SK-N-SH (cell line): ENCODE results near the gene OXER1. TPM values are rescaled to one million over a fixed set of nuclear protein-coding genes. Genes with fewer than 3 reads are reported as not detected.

Experiments used
- CTCF ChIA-PET: fragments of 300-600, 350-600 bp; formaldehyde crosslinking; extraction: SDS; loops from one replicate; lab custom pipeline; 2021; lab: Yijun Ruan, JAX
- POLR2A ChIA-PET: fragments of 350-600 bp; sonication (Branson Sonifier 250); formaldehyde crosslinking; extraction: SDS; loops from one replicate; lab custom pipeline; 2020; ENCODE audit warnings: antibody characterized with exemption, inconsistent platforms; lab: Yijun Ruan, JAX
- DNase-seq: peaks from one replicate; pipeline ENCODE4 v3.0.0; 2012
- H2AFZ ChIP-seq: fragments of 200-600 bp; sonication (generic); 2 replicates; pipeline ENCODE4 v1.8.1; 2016; ENCODE audit warnings: antibody characterized with exemption, mild to moderate bottlenecking, low read depth
- H3F3A ChIP-seq: fragments of 200-600 bp; sonication (generic); replicated peaks from 2 replicates; pipeline ENCODE3; 2016; ENCODE audit warnings: antibody characterized with exemption, mild to moderate bottlenecking; ENCODE audit not compliant: insufficient read depth
- H3K27ac ChIP-seq, 2 experiments: fragments of 200-500 bp in 1 of 2; fragments of 200-600 bp in 1 of 2; sonication (Bioruptor generic) in 1 of 2; sonication (generic), shearing (Covaris generic) in 1 of 2; 2 replicates each; pipeline versions ENCODE4 v1.5.1 to v1.6.1; 2014 to 2016; ENCODE audit warnings: low read depth in 2 of 2, inconsistent platforms in 1 of 2, low read length in 1 of 2, mild to moderate bottlenecking in 1 of 2, mixed read lengths in 1 of 2
- H3K27me3 ChIP-seq: fragments of 200-600 bp; sonication (generic), shearing (Covaris generic); 2 replicates; pipeline ENCODE4 v1.6.1; 2016; ENCODE audit warnings: mixed run types; ENCODE audit not compliant: insufficient read depth
- H3K36me3 ChIP-seq, 2 experiments: fragments of 200-500 bp in 1 of 2; fragments of 200-600 bp in 1 of 2; sonication (Bioruptor generic) in 1 of 2; sonication (generic) in 1 of 2; replicated peaks in 1 of 2; 2 replicates each; pipeline versions ENCODE3 to v1.5.1; 2014 to 2016; ENCODE audit warnings: low read length in 1 of 2, mild to moderate bottlenecking in 1 of 2; ENCODE audit not compliant: insufficient read depth in 2 of 2, control insufficient read depth in 1 of 2
- H3K4me1 ChIP-seq, 2 experiments: fragments of 200-500 bp in 1 of 2; fragments of 200-600 bp in 1 of 2; sonication (Bioruptor generic) in 1 of 2; sonication (generic), shearing (Covaris generic) in 1 of 2; 2 replicates each; pipeline versions ENCODE4 v1.5.1 to v1.6.1; 2014 to 2016; ENCODE audit warnings: low read depth in 1 of 2, low read length in 1 of 2, mixed run types in 1 of 2; ENCODE audit not compliant: insufficient read depth in 2 of 2, control insufficient read depth in 1 of 2
- H3K4me2 ChIP-seq: fragments of 200-600 bp; sonication (generic), shearing (Covaris generic); 2 replicates; pipeline ENCODE4 v1.6.1; 2017; ENCODE audit warnings: mixed run types
- H3K4me3 ChIP-seq, 2 experiments: fragments of 200-500 bp in 1 of 2; fragments of 200-600 bp in 1 of 2; sonication (Bioruptor generic) in 1 of 2; sonication (generic), shearing (Covaris generic) in 1 of 2; 2 replicates each; pipeline versions ENCODE4 v1.5.1 to v1.8.1; 2014 to 2016; ENCODE audit warnings: low read depth in 2 of 2, inconsistent platforms in 1 of 2, low read length in 1 of 2, mild to moderate bottlenecking in 1 of 2, mixed read lengths in 1 of 2, moderate library complexity in 1 of 2
- H3K79me2 ChIP-seq: fragments of 200-600 bp; sonication (generic); 2 replicates; pipeline ENCODE4 v1.8.1; 2017; ENCODE audit warnings: mild to moderate bottlenecking; ENCODE audit not compliant: insufficient read depth
- H3K9ac ChIP-seq: fragments of 200-600 bp; sonication (generic); 2 replicates; pipeline ENCODE4 v1.6.1; 2017; ENCODE audit warnings: mixed run types
- H3K9me2 ChIP-seq: fragments of 200-600 bp; sonication (generic); 2 replicates; pipeline ENCODE4 v1.6.1; 2017; ENCODE audit warnings: mixed run types
- H3K9me3 ChIP-seq: fragments of 200-600 bp; sonication (generic); 2 replicates; pipeline ENCODE4 v1.6.1; 2017; ENCODE audit warnings: mixed run types, mild to moderate bottlenecking, moderate library complexity
- H4K20me1 ChIP-seq: fragments of 200-600 bp; sonication (generic); 2 replicates; pipeline ENCODE4 v1.6.1; 2017; ENCODE audit warnings: mild to moderate bottlenecking, mixed run types; ENCODE audit not compliant: insufficient read depth
- CTCF ChIP-seq: fragments of 200-600 bp; sonication (generic); IDR thresholded peaks from 2 replicates; pipeline ENCODE4 v1.6.1; 2017; ENCODE audit warnings: antibody characterized with exemption, mild to moderate bottlenecking, moderate library complexity
- EP300 ChIP-seq, 2 experiments: IDR thresholded peaks; 2 replicates each; pipeline versions ENCODE4 v1.4.0 to v1.6.1; 2012; ENCODE audit warnings: borderline replicate concordance in 1 of 2, low read depth in 1 of 2, low read length in 1 of 2
- JUND ChIP-seq: IDR thresholded peaks from 2 replicates; pipeline ENCODE4 v1.4.0; 2012
- MEF2A ChIP-seq: IDR thresholded peaks from 2 replicates; pipeline ENCODE4 v1.4.0; 2012; ENCODE audit warnings: low read depth, borderline replicate concordance
- NFIC ChIP-seq: IDR thresholded peaks from 2 replicates; pipeline ENCODE4 v1.4.0; 2012; ENCODE audit warnings: borderline replicate concordance
- NRF1 ChIP-seq: IDR thresholded peaks from 2 replicates; pipeline ENCODE4 v1.6.1; 2012; ENCODE audit warnings: low read depth, mild to moderate bottlenecking, low read length
- RAD21 ChIP-seq: IDR thresholded peaks from 2 replicates; pipeline ENCODE4 v1.6.1; 2012; ENCODE audit warnings: mild to moderate bottlenecking, low read length
- REST ChIP-seq: IDR thresholded peaks from 2 replicates; pipeline ENCODE4 v1.6.1; 2012; ENCODE audit warnings: mild to moderate bottlenecking, low read depth, low read length, moderate library complexity
- RFX5 ChIP-seq: IDR thresholded peaks from 2 replicates; pipeline ENCODE4 v1.6.1; 2012; ENCODE audit warnings: mild to moderate bottlenecking, improper control_type of control experiment, low read length
- USF2 ChIP-seq: fragments of 150-350 bp; IDR thresholded peaks from 2 replicates; pipeline ENCODE4 v1.6.1; 2017; ENCODE audit warnings: antibody characterized with exemption, low read length, low read depth, borderline replicate concordance
- ZBTB33 ChIP-seq: IDR thresholded peaks from 2 replicates; pipeline ENCODE4 v1.4.0; 2012; ENCODE audit warnings: low read depth, borderline replicate concordance
- WGBS: methylation state at CpG from one replicate; pipeline ENCODE4 v1.1.6; 2017; ENCODE audit warnings: low lambda C conversion rate; 5-methylcytosine and 5-hydroxymethylcytosine counted together
- polyA plus RNA-seq, 3 experiments: library from polyadenylated mRNA; depleted of rRNA; stranded (reverse); fragments of >200 nt; gene quantifications; 2 replicates each; pipeline ENCODE4 v1.2.3, GENCODE V29; 2012

OXER1 gene
- polyA plus RNA-seq, 1 of the 3 experiments (the other 2 are of a cell fraction), result not detected

- no peaks in the 10 kb centered on the region for H3K27me3 ChIP-seq
- no peak overlapping the region for H3K4me3 ChIP-seq
- no peaks in the 10 kb centered on the region for H3F3A ChIP-seq
- WGBS, result 78% methylated on average over 8 of the region's 9 CpGs
- H3K27ac ChIP-seq, result no peak overlapping the region
- H4K20me1 ChIP-seq, result no peaks in the 10 kb centered on the region
- H3K4me2 ChIP-seq, result no peak overlapping the region
- H3K79me2 ChIP-seq, result no peaks in the 10 kb centered on the region
- no peaks in the 10 kb centered on the region for H3K9me2 ChIP-seq
- no peak for TF ChIP-seq MEF2A
- no peak for TF ChIP-seq JUND
- no peak for TF ChIP-seq NFIC
- TF ChIP-seq NRF1, result no peak
- TF ChIP-seq REST, result no peak
- no peak for TF ChIP-seq RAD21
- no peak for TF ChIP-seq USF2
- TF ChIP-seq EP300 (IDR thresholded peaks at IDR 0.05; ENCODE audit: borderline replicate concordance in 1 of 2, low read depth in 1 of 2, low read length in 1 of 2), result no peak
- TF ChIP-seq RFX5, result no peak
- no peak for TF ChIP-seq ZBTB33
- no peak for TF ChIP-seq CTCF
- no peak for DNase-seq
- peaks cover 0 to 26% of the 10 kb centered on the region in 2 experiments; a peak in 1 of 4 replicates for H3K4me1 ChIP-seq
- no peak overlapping the region for H3K9ac ChIP-seq
- H3K9me3 ChIP-seq, result no peaks in the 10 kb centered on the region; the same call in 1 of the 2 replicates
- H2AFZ ChIP-seq, result no peak overlapping the region
- no peaks in the 10 kb centered on the region for H3K36me3 ChIP-seq
- CTCF ChIA-PET, result interaction anchor here (0.7 to 1.2 kb wide), 2 partner anchors 14 to 26 kb away, joined by 3 read pairs; no protein-coding TSS in a partner anchor
- POLR2A ChIA-PET, result no interaction called here
These were observed 19.6 kb upstream of the OXER1 start for GRCh38 chr2:42783511-42783910.
